NCI-H1105 treated with DMSO at 0.1 percent for 48 hours (cell line): ENCODE data around the gene TNP1.

Source experiments
- DNase-seq: peaks from one replicate; lab custom pipeline; 2025; lab: John Stamatoyannopoulos, UW

The TNP1 gene, protein sequence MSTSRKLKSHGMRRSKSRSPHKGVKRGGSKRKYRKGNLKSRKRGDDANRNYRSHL

GRCh38 chr2:216859944-216860343 lies at the start of gene TNP1:
TNP1 (minus strand) TSS chr2:216860064; CDS start chr2:216860034, 30 bp downstream.
- no peak for DNase-seq

- DNase-seq, result no peak
Observed at GRCh38 chr2:216908300-216908699, 48.4 kb upstream of the TNP1 start.

DNA sequence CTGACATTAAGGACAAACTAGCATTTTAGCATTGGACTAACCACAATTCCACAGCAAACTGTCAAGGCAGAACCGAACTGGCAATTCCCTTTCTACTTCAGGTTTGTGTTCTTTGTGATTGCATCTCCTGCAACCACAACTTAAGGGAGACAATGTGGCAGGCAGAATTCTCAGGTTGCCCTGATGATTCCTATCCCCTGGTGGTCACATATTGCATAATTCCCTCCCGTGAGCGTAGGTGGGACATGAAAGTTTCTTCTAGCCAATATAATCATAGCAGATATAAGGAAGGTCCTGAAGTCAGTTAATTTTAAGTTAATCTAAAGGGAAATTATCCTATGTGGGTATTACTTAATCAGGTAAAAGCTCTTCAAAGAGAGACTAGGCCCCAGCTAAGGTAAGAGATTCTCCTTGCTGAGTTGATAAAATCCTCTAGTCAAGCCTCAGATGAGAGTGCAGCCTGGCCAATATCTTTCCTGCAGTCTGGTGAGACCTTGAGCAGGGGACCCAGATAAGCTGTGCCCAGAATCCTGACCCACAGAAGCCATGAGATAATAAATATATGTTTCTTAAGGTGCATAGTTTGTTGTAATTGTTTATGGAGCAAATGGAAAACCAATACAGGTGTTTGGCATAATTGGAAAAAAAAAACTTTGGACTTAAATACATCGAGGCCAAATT lies 45.9 kb upstream of the TNP1 start:
- no peak for DNase-seq

- DNase-seq, result no peak
Observed at GRCh38 chr2:216904974-216905373, 45.1 kb upstream of the TNP1 start.

DNA sequence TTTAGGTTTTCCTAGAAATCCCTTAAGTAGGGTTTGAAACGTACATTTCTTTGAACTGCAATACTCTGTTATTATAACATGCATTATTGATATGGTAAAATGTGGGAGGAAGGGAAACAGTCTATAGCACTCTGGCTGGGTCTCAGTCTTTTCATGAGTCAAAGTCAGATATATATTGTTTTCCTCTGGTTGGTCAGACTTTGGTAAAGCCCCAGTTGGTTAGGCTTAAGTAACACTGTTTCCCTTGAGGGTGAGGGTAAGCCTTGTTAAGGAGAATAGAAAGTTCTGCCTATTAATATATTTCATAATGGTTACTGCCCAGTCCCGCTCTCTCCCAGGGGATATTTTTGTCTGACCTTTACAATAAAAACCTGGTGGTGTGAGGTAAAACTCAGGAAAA lies 44.7 kb upstream of the TNP1 start:
- DNase-seq, result no peak

DNA sequence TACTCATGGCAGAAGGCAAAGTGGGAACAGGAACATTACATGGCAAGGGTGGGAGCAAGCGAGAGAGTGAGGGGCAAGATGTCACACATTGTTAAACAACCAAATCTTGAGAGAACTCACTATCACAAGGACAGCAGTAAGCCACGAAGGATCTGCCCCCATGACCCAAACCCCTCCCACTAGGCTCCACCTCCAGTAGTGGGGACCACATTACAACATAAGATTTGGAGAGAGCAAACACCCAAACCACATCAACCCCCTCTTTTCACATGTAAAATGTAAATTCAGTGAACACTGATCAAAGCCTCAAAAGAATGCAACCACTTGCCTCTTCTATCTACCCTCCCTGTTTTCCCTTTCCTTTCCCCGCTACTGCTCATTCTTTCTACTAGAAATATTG lies 43.6 kb upstream of the TNP1 start:
- DNase-seq, result no peak

DNA sequence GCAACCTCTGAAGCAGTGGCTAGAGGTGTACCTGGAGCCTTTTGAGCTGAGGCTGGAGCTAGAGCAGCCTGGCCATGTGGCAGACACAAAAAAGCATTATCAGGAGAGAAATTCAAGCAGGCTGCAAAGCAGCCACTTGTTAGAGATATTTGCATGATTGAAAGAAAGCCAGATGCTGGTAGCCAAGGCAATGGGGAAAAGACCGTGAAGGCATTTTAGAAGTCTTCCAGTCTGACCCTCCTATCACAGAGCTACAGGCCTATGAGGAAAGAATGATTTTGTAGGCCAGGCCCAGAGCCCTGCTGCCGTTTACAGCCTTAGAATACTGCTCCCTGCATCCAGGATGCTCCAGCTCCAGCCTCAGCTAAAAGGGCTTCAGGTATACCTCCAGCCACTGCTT lies 41.4 kb upstream of the TNP1 start:
- DNase-seq, result no peak

DNA sequence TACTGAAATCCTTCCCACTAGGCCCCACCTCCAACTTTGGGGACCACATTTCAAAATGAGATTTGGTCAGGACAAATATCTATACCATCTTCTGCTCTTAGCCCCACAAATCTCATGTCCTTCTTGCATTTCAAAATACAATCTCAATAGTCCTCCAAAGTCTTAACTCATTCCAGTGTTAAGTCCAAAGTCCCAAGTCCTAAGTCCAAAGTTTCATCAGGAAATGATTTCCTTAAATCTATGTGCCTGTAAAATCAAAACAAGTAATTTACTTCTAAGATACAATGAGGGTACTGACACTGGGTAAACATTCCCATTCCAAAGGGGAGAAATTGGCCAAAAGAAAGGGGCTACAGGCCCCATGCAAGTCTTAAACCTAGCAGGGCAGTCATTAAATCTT lies 40.5 kb upstream of the TNP1 start:
- DNase-seq, result no peak

DNA sequence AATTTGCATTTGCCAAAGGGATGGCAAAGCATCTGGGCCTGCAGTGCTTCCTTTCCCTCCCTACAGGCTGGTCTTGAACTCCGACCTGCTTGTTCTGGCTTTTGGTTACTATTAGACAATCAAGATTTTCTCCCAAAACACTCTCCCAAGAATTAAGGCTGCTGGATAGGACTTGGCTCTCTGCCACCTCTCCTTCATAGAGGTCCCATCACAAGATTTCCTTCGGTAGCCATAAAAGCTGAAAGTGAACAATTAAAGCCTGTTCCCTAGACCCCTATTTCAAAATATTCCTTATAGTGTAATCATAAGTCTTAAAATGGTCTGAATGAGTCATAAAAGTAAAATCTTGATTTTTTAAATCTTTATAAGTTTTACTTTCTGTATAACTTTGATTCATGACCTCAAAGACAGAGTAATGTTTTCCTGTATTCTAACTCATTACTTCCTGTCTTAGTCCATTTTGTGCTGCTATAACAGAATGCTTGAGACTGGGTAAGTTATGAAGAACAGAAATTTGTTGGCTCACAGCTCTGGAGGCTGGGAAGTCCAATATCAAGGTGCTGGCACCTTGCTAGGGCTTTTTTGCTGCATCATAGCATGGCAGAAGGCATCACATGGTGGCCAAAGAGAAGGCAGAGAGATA lies 37.8 kb upstream of the TNP1 start:
- DNase-seq, result no peak

DNA sequence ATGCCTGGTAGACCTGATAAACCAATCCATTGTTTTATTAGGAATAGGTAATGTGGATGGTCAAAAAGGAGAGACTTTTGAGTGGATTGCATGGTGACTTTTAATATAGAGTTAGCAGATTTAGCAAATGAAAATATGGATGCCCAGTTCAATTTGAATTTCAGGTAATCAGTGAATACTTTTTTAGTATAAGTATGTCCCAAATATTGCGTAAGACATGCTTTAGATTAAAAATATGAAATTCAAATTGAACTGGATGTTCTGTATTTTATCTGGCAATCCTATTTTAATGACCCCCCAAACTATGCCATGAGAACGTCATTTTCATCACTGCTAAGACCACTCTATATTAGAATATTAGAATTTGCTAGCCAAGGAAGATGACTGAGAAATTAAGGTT lies 30.3 kb upstream of the TNP1 start:
- no peak for DNase-seq

- no peak for DNase-seq
Observed at GRCh38 chr2:216888887-216889622, 29.2 kb upstream of the TNP1 start.

GRCh38 chr2:216888081-216888480 lies 28.2 kb upstream of the TNP1 start:
- DNase-seq, result no peak

DNA sequence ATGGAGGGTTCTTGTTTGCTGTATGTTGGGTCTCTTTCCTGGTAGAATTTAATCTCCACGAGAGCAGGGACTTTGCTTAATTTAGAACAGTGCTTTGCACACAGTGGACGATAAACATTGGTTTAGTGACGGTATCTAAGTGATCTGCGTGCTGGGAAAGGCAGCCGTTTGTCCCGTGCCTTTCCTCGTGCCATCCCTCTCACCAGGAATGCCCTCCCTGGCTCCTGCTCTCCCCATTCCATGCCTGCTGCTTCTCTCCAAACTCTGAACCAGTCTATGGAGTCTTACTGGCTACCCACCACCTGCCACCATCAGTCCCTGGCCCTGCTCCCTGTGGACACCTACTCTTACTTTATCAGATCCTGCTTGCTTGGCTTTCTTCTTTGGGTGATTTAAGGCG lies 27.3 kb upstream of the TNP1 start:
- DNase-seq, result no peak

- no peak for DNase-seq
Observed at GRCh38 chr2:216885117-216885553, 25.3 kb upstream of the TNP1 start.

- DNase-seq, result no peak
Observed at GRCh38 chr2:216884347-216884746, 24.5 kb upstream of the TNP1 start.

DNA sequence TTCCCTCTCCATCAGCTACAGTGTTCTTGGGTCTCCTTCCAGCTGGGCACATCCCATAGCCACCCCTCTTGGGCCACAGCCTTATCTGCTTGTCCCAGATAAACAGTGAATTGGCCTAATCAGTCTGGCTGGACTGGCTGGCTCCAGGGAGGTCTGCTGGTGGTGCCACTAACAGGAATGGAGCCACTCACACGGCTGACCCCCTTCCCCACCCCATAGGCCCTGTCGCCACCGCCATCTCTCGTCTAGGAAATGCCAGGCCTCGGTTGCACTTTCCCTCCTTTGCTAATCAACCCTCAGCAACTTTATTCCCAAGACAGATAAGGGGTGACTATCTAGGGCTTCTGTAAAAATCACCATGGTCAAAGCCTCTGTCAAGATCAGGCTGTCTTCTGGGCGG lies 23.0 kb upstream of the TNP1 start:
- no peak for DNase-seq

DNA sequence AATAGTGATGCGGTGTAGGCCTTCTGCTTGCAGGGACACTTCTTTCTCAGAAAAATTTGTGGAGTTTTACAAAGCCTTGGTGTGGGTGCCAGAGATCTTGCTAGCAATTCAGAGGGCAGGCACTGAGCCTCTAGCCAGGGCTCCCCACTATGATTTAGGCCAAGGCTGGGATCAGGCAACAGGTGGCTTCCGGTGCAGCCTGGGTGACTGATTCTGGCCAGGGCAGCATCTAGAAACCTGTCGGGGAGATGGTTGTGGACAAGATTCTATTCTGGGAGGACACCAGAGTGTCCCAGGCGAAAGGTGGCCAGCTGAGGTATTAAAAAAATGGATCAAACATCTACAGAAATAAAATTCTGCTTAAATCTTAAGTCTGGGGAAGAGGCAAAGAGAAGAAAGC lies 21.5 kb upstream of the TNP1 start:
- no peak for DNase-seq

DNA sequence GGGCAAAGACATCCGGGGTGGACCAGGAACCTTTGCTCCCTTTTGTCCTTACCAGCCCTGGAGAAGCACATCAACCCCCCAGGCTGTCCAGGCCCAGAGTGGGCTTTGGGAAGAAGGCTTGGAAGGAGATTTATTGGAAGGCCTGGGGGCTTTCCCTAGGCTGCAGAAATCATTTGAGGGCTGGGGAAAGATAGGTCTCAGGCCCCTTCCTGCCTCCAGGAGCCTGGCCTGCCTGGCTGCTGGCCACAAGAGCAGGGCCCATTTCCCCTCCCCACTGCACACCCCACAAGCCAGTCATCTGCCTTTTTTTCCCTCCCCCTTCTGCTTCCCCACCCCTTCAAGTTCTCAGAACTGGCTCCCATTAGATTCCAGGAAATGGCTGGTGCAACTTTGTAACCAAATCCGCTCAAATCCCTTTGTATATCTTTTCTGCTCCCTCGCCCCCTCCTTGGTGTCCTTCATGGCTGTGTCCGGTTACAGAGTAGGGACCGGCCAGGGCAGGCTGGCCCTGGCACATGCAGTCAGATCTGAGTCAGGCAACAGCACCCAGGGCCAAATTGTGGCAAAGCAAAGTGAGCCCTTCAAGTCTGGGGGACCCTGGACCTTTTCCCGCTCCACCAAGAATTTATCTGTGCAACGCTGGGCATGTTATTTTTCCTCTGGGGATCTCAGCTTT lies 20.8 kb upstream of the TNP1 start:
- no peak for DNase-seq

DNA sequence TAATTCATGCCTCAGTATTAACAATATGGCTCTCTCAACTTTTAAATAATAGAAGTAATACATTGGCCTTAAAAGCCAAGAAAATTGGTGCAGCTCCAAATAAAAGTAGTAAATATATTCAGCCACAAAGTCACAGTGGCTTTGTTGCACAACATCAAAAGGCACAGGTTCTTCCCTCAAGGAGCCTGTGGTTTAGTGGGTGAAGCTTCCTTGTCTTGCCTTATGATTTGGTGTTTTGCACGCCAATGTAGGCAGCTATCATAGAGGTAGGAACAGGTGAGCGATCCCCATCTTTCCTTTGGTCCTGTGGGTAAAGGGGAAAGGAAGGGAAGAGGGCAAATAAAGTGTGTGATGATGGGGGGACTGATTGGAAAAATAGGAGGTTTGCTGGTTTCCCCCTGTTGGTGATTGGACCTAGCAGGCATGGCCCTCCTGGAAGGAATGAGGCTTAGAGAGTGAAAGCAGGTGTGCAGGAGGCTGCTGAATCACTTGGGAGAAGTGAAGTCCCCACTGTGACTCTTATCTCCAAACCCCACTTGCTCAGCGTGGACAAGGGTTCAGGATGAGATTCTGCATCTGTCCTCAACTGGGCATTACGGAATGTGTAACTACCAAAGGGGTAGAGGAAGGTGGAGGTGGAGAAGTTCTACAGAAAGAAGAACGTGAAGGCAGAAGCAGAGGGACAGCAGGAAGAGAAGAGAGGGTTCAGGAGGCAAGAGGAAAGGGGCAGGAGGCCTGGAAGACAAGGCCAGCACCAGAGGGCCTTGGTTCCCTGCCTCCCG lies 20.1 kb upstream of the TNP1 start:
- DNase-seq, result no peak

GRCh38 chr2:216878072-216878471 lies 18.2 kb upstream of the TNP1 start:
- DNase-seq, result no peak

DNA sequence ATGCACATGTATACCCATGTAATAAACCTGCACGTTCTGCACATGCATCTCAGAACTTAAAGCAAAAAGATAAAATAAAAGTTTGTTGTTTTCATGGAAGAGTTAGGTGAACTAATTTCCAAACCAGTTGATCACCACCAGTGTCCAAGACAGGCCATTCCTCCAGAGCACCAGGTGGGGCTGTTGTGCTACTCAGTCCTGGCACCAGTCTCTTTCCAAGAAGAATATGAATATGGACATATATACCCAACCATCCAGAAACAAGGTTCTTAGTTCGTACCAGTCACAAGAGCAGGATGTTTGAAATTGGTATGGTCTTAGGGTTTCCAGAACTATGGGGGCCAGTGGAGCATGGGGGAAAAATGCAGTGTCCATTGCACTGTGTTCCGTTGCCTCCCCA lies 17.2 kb upstream of the TNP1 start:
- DNase-seq, result no peak

DNA sequence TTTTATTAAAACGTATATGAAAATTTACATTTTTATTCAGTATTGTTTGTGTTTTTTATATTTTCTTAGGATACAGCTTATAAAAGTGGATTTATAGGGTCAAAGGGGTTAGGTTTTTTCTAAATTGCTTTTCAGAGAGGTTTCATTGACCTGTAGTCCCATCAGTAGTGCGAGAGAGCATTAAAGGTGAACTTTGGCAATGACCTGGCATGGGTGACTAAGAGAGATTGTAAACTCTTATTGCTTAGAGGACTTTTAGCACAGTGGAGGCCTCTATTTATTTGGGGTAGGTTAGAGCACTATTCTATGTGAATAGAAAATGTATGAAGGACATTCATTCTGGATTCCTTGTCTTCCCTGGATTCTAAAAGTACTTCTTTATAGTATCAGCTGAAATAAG lies 16.0 kb upstream of the TNP1 start:
- no peak for DNase-seq
